MV-4-11 (cell line): ENCODE data around the gene ADORA2A.
A peak's percentile ranks its signal among the peaks of the same experiment; 100 is the strongest.

ENCODE experiments used
- DNase-seq: peaks from one replicate; lab custom pipeline; 2025; lab: John Stamatoyannopoulos, UW

The ADORA2A gene

DNA sequence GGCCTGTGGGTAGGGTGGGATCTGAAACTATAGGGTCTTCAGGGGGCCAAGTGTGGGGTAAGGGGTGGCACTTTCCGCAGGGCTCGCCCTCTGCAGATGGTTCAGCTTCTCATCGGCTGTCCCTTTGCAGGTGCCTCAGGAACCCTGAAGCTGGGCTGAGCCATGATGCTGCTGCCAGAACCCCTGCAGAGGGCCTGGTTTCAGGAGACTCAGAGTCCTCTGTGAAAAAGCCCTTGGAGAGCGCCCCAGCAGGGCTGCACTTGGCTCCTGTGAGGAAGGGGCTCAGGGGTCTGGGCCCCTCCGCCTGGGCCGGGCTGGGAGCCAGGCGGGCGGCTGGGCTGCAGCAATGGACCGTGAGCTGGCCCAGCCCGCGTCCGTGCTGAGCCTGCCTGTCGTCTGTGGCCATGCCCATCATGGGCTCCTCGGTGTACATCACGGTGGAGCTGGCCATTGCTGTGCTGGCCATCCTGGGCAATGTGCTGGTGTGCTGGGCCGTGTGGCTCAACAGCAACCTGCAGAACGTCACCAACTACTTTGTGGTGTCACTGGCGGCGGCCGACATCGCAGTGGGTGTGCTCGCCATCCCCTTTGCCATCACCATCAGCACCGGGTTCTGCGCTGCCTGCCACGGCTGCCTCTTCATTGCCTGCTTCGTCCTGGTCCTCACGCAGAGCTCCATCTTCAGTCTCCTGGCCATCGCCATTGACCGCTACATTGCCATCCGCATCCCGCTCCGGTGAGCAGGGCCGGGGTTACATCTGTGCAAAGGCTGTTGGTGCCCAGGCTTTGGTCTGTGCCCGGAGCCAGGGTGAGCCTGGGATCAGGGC, 5.8 kb downstream of the ADORA2A start:
- DNase-seq: no peak

DNA sequence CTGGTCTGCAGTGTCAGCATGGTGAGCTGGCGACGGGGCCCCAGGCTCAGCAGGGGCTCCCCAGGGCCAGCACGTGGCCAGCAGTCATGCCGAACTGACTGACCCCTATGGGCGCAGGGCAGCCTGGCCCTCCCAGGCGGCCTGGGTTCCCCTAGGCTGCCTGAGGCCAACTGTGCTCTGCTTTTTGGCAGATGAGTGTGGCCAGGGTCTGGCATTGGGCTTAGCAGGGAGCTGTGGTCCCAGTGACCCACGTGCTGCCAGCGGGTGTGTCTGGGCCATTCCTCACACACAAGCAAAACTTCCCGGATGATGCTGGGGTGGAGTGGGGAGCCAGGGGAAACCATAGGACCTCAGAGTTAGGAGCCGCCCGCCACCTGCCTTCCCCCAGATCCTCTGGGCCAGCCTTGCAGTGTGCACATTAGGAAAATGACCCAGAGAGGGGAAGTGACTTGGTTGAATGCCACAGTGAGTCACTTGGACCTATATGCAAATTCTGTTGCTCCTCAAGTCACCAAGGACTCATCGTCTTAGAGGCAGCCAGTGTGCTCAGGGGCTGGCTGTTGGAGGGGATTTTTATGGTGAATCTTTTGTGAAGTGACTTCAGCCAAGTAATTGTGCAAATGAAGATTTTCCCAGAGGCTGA, 6.5 kb downstream of the ADORA2A start:
- DNase-seq: peak; percentile 86

DNA sequence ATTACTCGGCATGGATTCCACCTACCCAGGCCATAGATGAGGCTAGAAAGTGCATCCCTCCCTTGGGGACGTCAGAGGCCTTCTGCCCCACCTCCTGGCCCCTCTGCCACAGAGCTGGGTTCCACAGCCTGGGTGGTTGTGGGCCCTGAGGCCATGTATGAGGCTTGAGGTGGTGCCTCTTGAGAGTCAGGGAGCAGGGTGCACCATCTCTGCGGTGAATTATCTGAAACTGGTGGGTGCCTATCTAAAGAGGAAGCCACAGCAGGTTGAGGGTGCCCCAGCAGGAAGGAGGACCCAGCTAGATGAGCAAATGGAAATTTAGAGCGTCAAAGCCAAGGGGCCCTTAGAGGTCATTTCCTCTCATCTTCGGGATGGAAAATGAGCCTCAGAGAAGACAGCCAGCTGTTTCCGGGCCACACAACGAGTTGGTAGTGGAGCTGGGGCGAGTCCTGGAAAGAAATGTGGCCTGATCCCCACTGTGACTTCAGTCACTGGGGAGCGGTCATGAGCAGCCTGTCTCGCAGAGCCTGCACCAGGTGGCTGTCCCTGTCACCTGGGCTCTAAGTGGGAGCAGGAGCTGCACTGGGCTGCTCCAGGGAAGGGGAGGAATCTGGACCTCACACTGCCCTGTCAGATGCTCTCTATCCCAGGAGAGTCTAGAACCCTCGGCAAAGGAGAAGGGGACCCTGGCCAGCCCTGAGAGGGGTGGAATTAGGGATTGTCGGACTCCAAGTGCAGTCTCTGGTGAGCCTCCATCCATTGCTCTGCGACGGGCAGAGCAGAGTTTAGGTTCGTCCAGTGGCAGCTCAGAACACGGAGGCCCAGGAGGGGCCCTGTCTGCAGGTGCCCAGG, 7.3 kb downstream of the ADORA2A start:
- DNase-seq: peak; percentile 97

DNA sequence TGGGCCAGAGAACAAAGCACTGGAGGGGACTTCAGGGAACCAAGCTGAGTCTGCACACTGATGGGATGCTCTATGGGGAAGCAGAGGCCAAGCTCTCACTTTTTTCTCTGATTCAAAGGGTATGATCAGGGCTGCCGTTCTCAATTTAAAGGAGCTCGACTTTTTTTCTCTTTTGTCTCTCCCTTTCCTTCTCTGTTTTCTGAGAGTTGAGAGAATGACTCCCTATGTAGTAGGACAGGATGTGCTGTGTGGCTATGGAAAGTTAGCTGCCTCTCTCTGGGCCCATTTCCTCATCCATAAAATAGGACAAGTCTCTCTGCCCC, 7.9 kb downstream of the ADORA2A start:
- no peak for DNase-seq

DNA sequence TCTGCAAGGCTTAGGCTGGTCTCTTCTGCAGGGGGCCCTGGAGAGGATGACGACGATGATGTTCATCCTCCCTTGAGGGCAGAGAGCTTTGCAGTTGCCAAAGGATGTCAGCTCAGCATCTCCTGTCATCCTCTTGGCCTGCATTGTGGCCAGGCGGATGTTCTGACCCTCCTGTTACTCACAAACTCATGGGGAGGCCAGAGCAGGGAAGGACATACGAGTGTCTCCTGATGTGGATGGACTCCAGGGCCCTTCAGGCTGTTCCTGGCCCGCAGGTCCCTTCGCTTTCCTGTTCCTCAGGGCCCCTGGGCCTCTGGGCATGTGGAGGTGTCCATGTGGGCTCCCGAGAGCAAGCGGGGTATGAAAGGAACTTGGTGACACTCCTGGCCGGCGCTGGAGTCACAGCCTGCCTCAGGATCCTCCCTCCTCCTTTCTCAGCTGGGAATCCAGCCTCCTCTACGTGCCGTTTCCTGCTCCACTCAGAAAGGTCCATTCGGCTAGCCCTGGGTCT, 8.5 kb downstream of the ADORA2A start:
- DNase-seq: no peak

DNA sequence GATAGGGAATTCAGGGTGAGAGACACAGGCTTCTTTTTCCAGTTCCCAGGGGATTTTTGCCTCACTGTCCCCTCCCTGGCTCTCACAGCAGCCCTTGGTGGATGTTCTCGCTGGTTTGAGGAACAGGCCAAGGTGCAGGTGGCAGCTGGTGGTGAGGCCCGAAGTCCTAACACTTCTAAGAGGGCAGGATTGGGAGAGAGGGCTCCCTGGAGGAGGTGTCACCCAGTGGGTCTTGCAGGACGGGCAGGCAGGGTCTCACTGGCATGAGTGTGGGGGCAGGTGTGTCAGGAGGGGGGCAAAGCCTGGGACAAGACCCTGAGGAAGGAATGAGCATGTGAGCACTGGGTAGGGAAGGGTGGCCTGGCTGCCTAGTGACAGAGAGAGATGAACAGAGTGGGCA, 9.2 kb downstream of the ADORA2A start:
- no peak for DNase-seq

DNA sequence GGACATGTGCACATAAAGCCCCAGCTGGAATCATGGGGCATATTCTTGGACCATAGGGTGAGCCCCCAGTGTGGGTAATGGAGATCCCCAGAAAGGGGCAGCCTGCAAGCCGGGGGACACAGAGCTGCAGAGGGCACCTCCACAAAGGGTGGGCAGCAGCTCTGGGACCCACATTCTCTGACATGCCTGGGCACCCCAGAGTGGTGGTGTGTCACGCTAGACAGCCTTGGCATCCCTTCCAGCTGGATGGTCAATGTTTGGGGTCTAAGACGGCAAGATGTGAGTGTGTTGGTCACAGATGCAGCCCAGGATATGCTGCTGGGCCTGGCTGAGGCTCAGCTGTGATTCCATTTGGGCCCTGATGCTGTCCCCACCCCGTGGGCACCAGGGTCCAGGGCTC, 9.7 kb downstream of the ADORA2A start:
- DNase-seq: no peak

DNA sequence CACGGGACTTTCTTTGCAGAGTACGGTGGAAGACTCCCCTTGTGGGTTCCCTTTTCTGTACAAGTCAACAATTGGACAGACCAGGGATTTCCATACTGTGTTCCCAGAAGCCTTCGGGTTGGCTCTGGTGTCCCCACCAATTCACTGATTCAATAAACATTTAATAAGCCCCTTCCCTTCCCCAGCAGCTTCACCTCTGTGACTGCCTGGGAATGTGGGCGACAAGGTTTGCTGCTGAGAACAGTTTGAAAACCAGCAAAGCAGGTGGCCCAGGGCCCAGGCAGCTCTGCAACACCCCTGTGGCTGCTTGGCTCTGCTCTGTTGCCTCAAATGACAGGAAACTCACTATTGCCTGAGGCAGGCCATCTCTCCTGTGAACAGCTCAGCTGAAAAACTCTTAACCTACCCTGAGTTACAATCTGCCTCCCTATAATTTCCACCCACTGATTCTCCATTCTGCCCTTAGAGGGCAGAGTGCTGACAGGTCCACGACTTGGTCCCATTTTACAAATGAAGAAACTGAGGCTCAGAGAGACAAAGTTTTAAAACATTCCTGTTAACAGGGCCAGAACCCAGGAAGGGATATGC, 10.4 kb downstream of the ADORA2A start:
- DNase-seq: no peak

DNA sequence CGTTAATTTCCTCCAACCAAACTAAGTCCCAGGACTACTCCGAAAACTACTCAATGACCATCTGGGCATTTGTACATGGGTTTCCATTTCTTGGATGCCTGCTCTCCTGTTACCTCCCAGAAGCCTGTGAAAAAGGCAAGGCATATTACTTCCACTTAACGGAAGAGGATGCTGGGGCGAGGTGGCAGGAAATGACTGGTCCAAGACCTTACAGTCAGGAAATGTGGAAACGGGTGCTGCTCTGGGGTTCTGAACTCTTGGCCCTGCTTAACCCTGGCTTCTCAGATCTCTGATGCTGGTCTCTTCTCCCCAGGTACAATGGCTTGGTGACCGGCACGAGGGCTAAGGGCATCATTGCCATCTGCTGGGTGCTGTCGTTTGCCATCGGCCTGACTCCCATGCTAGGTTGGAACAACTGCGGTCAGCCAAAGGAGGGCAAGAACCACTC, 12.9 kb downstream of the ADORA2A start:
- DNase-seq: peak; percentile 28

DNA sequence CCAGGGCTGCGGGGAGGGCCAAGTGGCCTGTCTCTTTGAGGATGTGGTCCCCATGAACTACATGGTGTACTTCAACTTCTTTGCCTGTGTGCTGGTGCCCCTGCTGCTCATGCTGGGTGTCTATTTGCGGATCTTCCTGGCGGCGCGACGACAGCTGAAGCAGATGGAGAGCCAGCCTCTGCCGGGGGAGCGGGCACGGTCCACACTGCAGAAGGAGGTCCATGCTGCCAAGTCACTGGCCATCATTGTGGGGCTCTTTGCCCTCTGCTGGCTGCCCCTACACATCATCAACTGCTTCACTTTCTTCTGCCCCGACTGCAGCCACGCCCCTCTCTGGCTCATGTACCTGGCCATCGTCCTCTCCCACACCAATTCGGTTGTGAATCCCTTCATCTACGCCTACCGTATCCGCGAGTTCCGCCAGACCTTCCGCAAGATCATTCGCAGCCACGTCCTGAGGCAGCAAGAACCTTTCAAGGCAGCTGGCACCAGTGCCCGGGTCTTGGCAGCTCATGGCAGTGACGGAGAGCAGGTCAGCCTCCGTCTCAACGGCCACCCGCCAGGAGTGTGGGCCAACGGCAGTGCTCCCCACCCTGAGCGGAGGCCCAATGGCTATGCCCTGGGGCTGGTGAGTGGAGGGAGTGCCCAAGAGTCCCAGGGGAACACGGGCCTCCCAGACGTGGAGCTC, 13.5 kb downstream of the ADORA2A start:
- DNase-seq: no peak

DNA sequence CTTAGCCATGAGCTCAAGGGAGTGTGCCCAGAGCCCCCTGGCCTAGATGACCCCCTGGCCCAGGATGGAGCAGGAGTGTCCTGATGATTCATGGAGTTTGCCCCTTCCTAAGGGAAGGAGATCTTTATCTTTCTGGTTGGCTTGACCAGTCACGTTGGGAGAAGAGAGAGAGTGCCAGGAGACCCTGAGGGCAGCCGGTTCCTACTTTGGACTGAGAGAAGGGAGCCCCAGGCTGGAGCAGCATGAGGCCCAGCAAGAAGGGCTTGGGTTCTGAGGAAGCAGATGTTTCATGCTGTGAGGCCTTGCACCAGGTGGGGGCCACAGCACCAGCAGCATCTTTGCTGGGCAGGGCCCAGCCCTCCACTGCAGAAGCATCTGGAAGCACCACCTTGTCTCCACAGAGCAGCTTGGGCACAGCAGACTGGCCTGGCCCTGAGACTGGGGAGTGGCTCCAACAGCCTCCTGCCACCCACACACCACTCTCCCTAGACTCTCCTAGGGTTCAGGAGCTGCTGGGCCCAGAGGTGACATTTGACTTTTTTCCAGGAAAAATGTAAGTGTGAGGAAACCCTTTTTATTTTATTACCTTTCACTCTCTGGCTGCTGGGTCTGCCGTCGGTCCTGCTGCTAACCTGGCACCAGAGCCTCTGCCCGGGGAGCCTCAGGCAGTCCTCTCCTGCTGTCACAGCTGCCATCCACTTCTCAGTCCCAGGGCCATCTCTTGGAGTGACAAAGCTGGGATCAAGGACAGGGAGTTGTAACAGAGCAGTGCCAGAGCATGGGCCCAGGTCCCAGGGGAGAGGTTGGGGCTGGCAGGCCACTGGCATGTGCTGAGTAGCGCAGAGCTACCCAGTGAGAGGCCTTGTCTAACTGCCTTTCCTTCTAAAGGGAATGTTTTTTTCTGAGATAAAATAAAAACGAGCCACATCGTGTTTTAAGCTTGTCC, 14.3 kb downstream of the ADORA2A start:
- DNase-seq: no peak

DNA sequence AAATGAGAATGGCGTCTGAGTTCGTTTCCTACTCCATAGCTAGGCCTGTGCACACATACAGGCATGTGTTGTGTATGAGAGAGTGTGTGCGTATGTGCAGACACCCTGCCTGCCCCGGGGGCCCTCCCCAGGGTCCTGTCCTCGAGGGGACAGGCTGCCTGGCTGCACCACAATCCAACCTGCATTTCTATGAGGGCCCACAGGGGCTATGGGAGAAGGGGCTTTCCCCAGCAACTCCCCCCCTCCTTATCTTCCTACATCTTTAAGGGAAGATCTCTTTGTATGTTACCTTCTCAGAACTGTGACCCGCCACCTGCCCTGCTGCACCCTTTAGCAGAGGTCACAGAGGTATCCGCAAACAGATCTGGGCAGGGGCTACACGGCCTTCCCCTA, 14.9 kb downstream of the ADORA2A start:
- DNase-seq: no peak

DNA sequence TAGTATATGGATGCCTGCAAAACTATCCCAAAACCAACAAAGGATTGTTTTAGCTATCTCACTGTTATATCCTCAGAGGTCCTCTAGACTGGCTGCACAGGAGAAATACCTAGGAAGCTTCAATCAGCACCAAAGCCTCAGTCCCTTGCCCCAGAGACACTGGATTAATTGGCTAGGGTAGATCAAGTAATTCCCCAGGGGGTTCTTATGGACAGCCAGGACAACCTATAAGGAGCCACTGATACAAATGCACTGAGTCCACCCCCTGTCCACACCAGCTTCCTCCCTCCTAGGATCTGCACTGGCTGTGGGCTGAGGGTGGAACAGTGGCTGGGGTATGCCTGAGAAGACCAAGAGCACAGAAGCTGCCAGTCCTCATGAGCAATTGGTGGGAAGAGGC, 16.3 kb downstream of the ADORA2A start:
- DNase-seq: no peak

DNA sequence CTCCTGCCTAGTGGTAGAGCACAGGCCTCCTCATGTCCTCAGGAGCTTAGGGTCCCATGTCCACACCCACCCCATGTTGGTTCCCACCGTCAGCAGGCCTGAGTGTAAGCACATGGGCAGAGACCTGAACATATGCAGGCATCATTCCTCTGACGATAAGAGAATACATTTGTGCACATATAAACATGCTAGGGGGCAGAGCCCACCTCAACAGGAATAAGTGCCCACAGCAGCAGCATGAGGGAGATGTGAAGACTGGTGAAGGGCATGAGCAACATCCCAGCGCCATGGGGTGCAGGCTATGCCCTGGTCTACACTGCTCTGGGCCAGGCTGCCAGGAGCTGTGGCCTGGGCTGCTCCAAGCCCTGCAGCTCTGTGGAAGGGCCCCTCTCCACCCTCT, 16.9 kb downstream of the ADORA2A start:
- no peak for DNase-seq

DNA sequence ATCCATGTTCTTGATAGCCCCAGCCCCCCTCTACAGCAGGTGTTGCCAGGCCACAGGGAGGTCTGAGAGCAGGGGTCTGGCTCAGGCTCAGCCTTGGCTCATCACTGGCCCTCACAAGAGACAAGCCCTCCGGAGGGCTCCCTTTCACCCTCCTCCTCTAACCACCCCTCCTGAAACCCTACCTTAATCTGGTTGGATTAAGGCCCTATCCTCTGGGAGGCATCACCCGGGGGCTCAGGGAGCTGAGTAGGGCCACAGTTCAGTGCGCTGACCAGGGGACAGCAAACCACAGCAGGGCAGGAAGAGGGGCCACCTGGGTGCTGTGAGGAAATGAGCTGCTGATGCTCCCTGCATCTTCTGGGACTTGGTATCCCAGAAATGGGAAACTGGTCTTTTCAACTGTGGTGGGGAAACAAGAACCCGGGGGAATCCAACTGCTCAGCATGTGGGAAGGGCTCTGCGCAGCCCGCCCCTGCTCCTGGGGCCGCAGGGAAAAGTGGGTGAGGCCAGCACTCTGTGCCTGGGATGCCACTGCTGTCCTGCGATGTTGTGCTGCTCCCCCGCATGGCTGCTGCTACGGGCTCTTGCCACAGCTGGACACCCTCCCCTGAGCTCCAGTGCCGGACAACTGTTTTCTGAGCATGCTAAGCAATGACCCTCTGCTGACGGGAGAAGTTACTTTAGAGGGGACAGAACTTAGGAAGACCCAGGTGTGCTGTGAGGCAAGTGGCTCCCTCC, 17.5 kb downstream of the ADORA2A start:
- DNase-seq: no peak

DNA sequence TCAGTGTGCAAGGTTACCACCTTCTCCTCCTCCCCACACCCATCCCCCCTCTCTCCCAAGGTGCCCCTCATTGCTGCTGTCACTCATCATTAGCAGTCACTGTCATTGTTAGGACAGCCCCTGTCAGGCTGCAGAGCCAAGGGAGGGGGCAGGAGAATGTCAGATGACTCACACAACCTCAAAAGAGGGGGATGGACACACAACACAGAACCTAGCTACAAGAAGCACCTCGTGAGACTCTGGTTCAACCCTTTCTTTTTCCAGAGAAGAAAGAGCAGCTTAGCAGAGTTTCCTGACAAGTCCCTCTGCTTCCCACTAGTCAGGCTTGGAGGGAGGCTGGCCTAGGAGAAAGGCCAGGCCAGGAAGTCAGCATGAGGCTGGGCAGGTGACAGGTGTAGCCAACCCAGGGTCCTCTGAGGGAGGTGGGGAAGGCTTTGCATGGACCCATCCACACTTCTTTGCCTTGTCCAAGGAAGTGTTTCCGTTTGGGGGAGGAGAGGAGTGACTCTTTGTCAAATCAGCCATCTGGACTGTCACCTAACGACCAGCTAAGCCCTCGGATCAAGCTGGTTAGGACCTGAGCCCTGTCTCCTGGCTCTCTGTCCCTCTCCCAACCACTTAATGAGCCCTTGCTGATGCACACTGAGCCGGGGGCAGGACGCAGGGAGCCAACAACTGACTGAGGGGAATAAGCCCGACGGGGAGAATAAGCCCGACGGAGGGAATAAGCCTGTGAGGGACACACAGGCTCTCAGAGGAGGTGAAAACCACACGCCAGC, 18.3 kb downstream of the ADORA2A start:
- peak; percentile 30 for DNase-seq

DNA sequence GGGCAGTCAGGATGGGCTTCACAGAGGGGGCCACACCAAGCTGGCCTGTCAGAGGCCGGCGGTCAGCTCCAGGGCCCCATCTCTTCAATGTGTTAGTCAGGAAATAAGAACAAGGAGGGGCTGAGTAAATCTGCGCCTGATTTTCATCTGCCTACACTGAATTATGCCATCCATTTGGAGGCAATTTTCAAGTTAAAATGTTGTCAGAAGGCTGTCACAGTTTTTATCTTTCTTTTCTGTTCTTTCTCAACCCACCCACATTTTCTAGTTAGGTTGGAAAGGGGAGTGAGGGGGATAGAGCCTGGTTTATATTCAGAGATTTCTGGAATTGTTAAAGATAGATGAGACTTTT, 18.8 kb downstream of the ADORA2A start:
- DNase-seq: no peak

DNA sequence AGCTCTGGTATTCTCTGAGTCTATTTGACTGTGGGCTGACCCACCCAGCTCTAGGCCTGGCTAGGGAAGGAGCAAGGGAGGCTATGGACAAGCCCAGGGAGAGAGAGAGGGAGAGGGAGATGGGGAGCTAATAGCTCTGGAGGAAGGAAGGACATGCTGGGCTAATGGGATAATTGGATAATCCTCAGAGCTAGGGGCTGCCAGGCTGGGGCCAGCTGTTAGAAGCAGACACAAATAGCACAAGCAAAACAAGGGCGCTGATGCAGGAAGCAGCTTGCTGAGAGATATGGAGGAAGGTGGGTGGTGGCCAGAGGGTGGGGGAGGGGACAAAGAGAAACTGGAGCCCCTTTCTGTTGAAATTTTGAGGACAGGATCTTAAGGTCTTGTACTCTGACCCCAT, 23.2 kb downstream of the ADORA2A start:
- no peak for DNase-seq

DNA sequence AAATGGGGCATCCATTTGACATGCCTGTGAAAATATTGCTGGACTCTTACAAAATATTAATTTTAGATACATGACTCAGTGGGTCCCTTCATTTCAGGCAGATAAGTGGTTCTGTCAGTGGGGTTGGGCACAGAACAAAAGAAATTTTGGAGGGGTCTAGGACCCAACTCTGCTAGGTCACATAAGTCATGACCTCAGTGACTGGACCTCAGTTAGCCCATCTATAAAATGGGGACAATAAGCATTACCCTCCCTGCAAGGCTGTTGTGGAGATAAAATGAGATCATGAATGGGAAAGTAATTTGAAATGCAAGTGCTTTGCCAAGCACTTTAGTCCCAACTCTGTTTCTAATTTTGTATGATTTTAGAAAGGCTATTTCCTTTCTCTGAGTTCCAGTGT, 23.8 kb downstream of the ADORA2A start:
- no peak for DNase-seq
